GM10847 (cell line): Measurements from ENCODE around the gene SERTAD1.

Experiments
- POLR2A ChIP-seq: IDR thresholded peaks from 2 replicates; pipeline ENCODE4 v1.6.1; 2011; ENCODE audit not compliant: insufficient read length; ENCODE audit errors: extremely low read depth

The SERTAD1 gene

GRCh38 chr19:40433391-40434216 is 7.8 kb upstream of the SERTAD1 start:
- peak; percentile 42 for TF ChIP-seq POLR2A

- no peak for TF ChIP-seq POLR2A
These were observed 5.9 kb upstream of the SERTAD1 start for GRCh38 chr19:40431698-40432097.

- no peak for TF ChIP-seq POLR2A
These were observed 949 bp downstream of the SERTAD1 start for GRCh38 chr19:40424637-40425449.

- no peak for TF ChIP-seq POLR2A
These were observed 1.9 kb downstream of the SERTAD1 start for GRCh38 chr19:40423938-40424337.

DNA sequence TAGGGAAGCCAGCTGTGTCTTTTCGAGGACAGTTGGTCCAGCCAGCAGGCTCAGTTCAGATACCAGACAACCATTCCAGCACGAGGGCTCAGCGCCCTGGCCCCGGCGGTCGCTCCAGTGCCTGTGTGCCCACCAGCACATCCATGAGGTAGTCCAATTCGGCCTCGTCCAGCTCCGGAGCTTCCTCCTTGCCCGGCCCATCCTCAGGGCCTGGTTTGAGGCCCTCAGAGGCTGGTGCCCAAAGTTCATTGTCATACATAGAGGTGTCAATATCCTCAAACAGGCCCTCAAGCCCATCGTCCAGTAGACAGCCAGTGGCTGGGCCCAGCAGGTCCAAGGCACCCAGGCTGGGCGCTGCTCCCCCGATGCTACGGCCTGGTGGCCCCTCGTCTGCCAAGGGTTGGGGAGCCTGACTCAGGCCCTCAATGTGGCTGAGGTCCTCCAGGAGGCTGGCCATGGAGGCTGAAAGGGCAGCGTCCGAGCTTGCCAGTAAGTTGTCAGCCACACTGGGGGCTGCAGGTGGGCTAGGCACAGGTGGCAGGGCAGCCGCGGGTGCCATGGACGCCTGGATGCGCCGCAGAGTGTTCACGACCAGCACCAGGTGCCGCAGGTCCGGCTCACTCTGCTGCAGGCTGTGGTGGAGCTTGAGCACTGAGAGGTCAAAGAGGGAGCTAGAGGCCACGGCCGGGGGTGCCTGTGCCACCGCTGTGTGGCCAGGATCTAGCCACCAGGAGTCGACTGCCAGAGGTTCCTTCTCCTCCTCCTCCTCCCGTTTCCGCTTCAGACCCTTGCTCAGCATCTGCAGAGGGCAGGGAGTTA is 2.8 kb downstream of the SERTAD1 start:
- no peak for TF ChIP-seq POLR2A

DNA sequence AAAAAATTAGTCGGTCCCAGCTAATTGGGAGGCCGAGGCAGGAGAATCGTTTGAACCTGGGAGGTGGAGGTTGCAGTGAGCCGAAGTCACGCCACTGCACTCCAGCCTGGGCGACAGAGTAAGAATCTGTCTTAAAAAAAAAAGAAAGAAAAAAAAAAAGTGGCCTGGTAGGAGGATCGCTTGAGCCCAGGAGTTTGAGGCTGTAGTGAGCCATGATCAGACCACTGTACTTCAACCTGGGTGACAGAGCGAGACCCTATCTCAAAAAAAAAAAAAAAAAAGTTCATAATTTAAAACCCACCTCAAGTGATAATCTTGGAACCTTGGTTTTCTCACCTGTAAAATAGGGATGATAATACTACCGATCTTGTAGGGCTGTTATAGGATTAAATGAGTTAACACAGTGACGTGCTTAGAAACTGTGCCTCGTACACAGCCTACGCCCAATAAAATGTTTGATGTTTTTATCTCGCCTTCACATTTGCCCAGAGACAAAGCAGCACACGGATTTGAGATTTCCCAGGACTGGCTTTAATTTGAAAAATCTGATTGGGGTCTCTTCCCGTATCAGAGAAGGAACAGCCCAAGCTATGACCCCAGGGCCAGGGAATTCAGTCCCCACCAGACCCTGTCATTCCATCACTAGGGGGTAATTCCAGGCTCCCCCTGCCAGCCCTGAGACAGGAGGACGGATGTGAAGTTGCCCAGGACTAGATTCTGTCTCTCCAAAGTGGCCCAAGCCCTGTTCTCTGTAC is 3.6 kb downstream of the SERTAD1 start:
- no peak for TF ChIP-seq POLR2A

DNA sequence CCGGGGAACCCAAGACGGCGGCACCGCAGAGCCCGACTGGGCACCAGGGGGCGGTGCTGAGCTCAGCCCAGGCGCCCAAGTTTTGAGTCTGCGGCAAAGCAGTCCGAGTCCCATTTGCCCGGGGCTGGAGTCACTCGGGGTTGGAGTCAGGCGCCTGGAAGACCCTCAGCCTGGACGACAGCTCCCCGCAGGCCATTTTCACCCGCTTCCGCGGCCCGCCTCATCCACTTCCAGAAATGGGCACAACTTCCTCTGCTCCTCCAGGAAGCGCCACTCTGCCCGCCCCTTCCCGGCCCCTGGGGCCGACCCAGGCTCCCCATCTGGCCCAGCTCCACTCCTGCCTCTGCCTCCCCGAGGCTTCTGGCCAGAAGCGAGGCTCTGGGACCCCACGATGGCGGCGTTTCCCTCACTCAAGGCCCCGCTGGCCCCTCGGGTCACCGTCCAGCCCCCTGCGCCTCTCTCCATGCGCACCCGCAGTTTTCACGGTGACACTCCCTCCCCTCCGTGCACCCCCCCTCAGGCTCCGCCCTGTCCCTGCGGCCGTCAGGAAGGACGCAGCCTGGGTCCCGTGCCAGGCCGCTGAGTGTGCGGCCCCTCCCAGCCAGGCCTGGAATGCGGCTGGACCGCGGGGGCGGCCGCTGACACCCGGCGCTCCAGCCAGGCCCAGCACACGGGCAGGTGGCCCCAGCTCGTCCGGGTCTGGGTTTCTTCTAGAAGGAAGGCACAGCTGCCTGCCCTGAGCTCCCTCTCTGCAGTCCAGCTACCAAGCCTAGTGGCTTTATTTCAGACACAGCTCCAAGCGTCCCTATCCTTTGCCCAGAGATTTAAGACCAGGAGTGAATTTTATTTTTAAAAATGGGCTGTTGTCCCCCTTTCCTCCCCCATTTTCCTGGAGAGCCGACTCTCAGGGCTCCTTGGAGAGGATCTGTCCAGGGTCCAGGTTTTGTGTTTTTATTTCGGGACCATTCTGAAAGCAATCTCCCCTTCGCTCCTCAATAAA is 4.7 kb downstream of the SERTAD1 start:
- TF ChIP-seq POLR2A, result peak; percentile 77

DNA sequence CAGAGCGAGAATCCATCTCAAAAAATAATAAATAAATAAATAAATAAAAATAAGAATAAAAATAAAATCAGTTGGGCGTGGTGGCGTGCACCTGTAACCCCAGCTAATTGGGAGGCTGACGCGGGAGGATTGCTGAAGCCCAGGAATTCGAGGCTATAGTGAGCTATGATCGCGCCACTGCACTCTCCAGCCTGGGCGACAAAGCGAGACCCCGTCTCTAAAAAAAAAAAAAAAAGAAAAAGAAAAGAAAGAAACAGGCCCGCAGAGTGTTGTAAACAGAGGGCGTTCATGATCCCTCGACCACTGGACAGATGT is 5.4 kb downstream of the SERTAD1 start:
- no peak for TF ChIP-seq POLR2A

- no peak for TF ChIP-seq POLR2A
These were observed 6.0 kb downstream of the SERTAD1 start for GRCh38 chr19:40419780-40420179.

DNA sequence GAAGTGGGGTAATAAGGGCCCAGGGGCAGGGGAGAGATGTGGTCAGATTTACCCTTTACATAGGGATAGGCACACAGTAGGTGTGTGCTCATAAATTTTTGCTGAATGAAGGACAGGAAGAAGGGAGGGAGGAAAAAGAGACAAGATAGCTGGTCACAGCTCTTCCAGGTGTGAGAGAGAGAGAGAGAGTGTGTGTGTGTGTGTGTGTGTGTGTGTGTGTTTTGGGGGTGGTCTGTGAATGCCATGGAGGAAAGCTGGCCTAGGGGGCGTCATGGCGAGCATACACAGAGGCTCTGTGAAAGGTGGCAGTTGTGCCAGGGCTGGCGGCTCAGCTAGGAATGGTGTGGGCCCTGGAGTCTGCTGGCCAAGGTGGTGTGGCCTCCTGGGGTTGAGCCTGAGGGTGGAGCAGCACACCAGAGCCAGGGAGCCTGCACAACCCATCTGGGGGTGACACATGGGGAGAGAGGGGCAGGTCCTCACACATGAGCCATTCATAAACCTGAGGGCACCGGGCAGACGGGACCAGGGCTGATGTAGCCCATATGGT is 6.7 kb downstream of the SERTAD1 start:
- no peak for TF ChIP-seq POLR2A

DNA sequence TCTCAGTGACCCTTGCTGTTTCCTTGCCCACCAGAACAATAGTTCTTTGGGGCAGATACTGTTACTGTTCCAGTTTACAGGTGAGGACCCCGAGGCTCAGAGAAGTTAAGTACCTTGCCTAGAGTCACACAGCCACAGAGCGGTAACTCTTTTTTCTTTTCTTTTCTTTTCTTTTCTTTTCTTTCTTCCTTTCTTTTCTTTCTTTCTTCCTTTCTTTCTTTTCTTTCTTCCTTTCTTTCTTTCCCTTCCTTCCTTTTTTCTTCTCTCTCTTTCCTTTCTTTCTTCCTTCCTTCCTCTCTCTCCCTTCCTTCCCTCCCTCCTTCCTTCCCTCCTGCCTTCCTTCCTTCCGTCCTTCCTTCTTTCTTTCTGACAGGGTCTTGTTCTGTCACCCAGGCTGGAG is 7.8 kb downstream of the SERTAD1 start:
- TF ChIP-seq POLR2A, result no peak

DNA sequence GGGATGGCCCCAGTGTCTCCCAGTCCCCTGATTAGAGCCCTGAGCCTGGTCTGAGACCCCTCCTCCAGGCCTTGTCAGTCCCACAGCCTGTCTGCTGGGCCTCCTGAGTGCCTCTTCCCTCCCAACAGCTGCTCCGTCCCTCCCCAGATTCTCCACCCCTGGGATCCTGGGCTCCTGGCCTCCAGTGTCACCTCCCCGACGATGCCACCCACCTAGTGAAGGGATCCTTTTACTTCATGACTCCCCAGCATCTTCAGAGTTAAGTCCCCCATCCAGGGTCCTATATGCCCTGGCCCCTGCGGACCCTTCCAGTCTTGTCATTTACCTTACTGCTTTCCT is 8.2 kb downstream of the SERTAD1 start:
- no peak for TF ChIP-seq POLR2A

GRCh38 chr19:40416918-40417642 is 8.7 kb downstream of the SERTAD1 start:
- no peak for TF ChIP-seq POLR2A
